ENCODE results near the gene SHANK3.

GRCh38 chr22:50624347-50625130 is 48.1 kb upstream of the SHANK3 start:
- TF ChIP-seq CTCF (IDR thresholded peaks at IDR 0.05) (no peak), ZFX (IDR thresholded peaks at IDR 0.05; ENCODE audit: borderline replicate concordance) (no peak)

Data from 22Rv1 (cell line).